RPMI7951 (cell line): ENCODE data around the gene SPSB2. TPM values are rescaled to one million over a fixed set of nuclear protein-coding genes. Genes with fewer than 3 reads are reported as not detected.

Experiments
- total RNA-seq: library from RNA; depleted of rRNA; stranded (reverse); fragments of >200 nt; shearing (Covaris generic); gene quantifications from 2 replicates; pipeline ENCODE4 v1.2.3, GENCODE V29; 2014; rRNA removed

SPSB2 gene
- total RNA-seq, 1 experiment from 2014 or later, result 4.2 TPM

Other genes starting within 250 kb of the SPSB2 start
- not detected in 2 replicates for gene LPAR5, start 237.3 kb downstream of the SPSB2 start, total RNA-seq
- gene ACRBP, start 225.9 kb downstream of the SPSB2 start, total RNA-seq, result 0.48 TPM in 1 of 2 replicates, not detected in the other
- 32.7 and 33.3 TPM in 2 replicates for gene ING4, start 210.2 kb downstream of the SPSB2 start, total RNA-seq
- 13.7 and 18.0 TPM in 2 replicates for gene ZNF384, start 183.9 kb downstream of the SPSB2 start, total RNA-seq
- 0.12 and 1.5 TPM in 2 replicates for gene PIANP, start 172.5 kb downstream of the SPSB2 start, total RNA-seq
- 61.0 and 63.3 TPM in 2 replicates for gene COPS7A, start 149.3 kb downstream of the SPSB2 start, total RNA-seq
- 178 and 215 TPM in 2 replicates for gene MLF2, start 120.2 kb downstream of the SPSB2 start, total RNA-seq
- gene PTMS, start 106.9 kb downstream of the SPSB2 start, total RNA-seq, result 126 and 151 TPM in 2 replicates
- 0.10 and 0.12 TPM in 2 replicates for gene LAG3, start 100.8 kb downstream of the SPSB2 start, total RNA-seq
- 3.5 and 5.4 TPM in 2 replicates for gene CD4, start 83.8 kb downstream of the SPSB2 start, total RNA-seq
- 1.8 and 2.5 TPM in 2 replicates for gene GPR162, start 51.5 kb downstream of the SPSB2 start, total RNA-seq
- gene P3H3, start 44.9 kb downstream of the SPSB2 start, total RNA-seq, result 26.9 and 27.3 TPM in 2 replicates
- 0.10 and 0.72 TPM in 2 replicates for gene GNB3, start 32.4 kb downstream of the SPSB2 start, total RNA-seq
- gene CDCA3, start 22.0 kb downstream of the SPSB2 start, total RNA-seq, result 171 and 198 TPM in 2 replicates
- 61.4 and 62.7 TPM in 2 replicates for gene USP5, start 21.2 kb downstream of the SPSB2 start, total RNA-seq
- gene TPI1, start 5.8 kb downstream of the SPSB2 start, total RNA-seq, result 2,274 and 2,388 TPM in 2 replicates
- gene LRRC23, start 31.5 kb upstream of the SPSB2 start, total RNA-seq, result 4.9 and 5.4 TPM in 2 replicates
- 28.6 and 29.0 TPM in 2 replicates for gene ENO2, start 41.3 kb upstream of the SPSB2 start, total RNA-seq
- 3.8 and 6.1 TPM in 2 replicates for gene ATN1, start 54.7 kb upstream of the SPSB2 start, total RNA-seq
- not detected in 2 replicates for gene RNU7-1, start 70.5 kb upstream of the SPSB2 start, total RNA-seq
- 245 and 274 TPM in 2 replicates for gene C12orf57, start 70.7 kb upstream of the SPSB2 start, total RNA-seq
- gene PTPN6, start 78.1 kb upstream of the SPSB2 start, total RNA-seq, result 0.24 TPM in 1 of 2 replicates, not detected in the other
- gene PHB2, start 97.4 kb upstream of the SPSB2 start, total RNA-seq, result 263 and 303 TPM in 2 replicates
- 68.5 and 72.8 TPM in 2 replicates for gene EMG1, start 97.6 kb upstream of the SPSB2 start, total RNA-seq
- gene LPCAT3, start 145.2 kb upstream of the SPSB2 start, total RNA-seq, result 14.8 and 15.5 TPM in 2 replicates
- 15.3 and 16.3 TPM in 2 replicates for gene C1S, start 187.4 kb upstream of the SPSB2 start, total RNA-seq
- 20.4 and 29.3 TPM in 2 replicates for gene C1R, start 219.1 kb upstream of the SPSB2 start, total RNA-seq
- 7.1 and 9.0 TPM in 2 replicates for gene C1RL, start 235.9 kb upstream of the SPSB2 start, total RNA-seq